Naive B cell (primary cell): ENCODE measurements around the gene RASSF5. TPM values are rescaled to one million over a fixed set of nuclear protein-coding genes. Genes with fewer than 3 reads are reported as not detected.

Experiments
- ATAC-seq, 2 donors: fragments of 150-1000 bp; cut with Tn5 transposase; 2 replicates each; pipeline ENCODE4 v1.10.0; 2021; ENCODE audit warnings: low read depth in 2 of 2, mild to moderate bottlenecking in 2 of 2, moderate library complexity in 2 of 2
- DNase-seq: peaks from one replicate; pipeline ENCODE4 v3.0.0; 2022
- H3K27ac Mint-ChIP-seq, 6 donors: one replicate each; pipeline ENCODE4 v1.8.0; 2020 to 2022; ENCODE audit warnings: mild to moderate bottlenecking in 6 of 6, mixed read lengths in 6 of 6, moderate library complexity in 5 of 6, inconsistent platforms in 2 of 6
- H3K27me3 Mint-ChIP-seq, 3 donors: one replicate each; pipeline ENCODE4 v1.8.0; 2021 to 2022; ENCODE audit warnings: mixed read lengths in 3 of 3, mild to moderate bottlenecking in 1 of 3
- H3K36me3 Mint-ChIP-seq, 2 donors: one replicate each; pipeline ENCODE4 v1.8.0; 2020 to 2022; ENCODE audit warnings: mixed read lengths in 2 of 2, inconsistent platforms in 1 of 2, mild to moderate bottlenecking in 1 of 2
- H3K4me1 Mint-ChIP-seq, 3 donors: one replicate each; pipeline ENCODE4 v1.8.0; 2020 to 2022; ENCODE audit warnings: mixed read lengths in 3 of 3, inconsistent platforms in 1 of 3, mild to moderate bottlenecking in 1 of 3, moderate library complexity in 1 of 3
- H3K4me3 Mint-ChIP-seq, 8 donors: one replicate each; pipeline ENCODE4 v1.8.0; 2020 to 2022; ENCODE audit warnings: mild to moderate bottlenecking in 8 of 8, mixed read lengths in 8 of 8, moderate library complexity in 8 of 8, inconsistent platforms in 2 of 8
- H3K9me3 Mint-ChIP-seq, 7 donors: one replicate each; pipeline ENCODE4 v1.8.0; 2020 to 2022; ENCODE audit warnings: mixed read lengths in 7 of 7, mild to moderate bottlenecking in 5 of 7, inconsistent platforms in 2 of 7, moderate library complexity in 1 of 7
- polyA plus RNA-seq, 6 donors: library from polyadenylated mRNA; unstranded; fragments of 300-500 nt; fragmentation: Illumina TruSeq; gene quantifications; one replicate each; pipeline ENCODE4 v1.2.3, GENCODE V29; 2021; ENCODE audit warnings: low read depth in 6 of 6

RASSF5 gene
- polyA plus RNA-seq, 6 donors from 2014 or later, result 116 to 166 (median 146) TPM

DNA sequence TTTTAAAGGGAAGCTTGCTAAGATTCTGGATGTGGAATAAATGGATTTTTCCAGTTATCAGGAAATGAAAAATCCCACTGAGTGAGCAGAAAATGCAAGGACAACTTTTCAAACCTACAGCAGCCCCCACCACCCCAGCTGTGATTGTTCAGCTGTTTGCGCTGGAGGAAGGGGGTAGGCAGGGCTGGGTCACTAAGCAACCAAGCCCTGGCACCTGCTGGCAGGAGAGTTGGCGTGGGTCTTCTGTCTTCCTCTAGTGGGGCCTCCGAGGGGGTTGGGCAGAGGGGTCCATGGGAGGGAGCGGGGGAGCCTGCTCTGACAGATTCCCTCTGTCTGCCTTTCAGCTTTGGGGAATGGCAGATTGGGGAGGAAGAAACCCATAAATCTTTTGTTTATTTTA lies 59.7 kb downstream of the RASSF5 start:
- ATAC-seq (no peak), DNase-seq (no peak)
- Mint-ChIP-seq H3K4me3 (peak overlapping the region in 3 of 8 donors; percentile 8 to 44 (median 15)), H3K4me1 (peaks cover 70 to 94% (median 93%) of the 10 kb centered on the region in 3 donors), H3K27me3 (no peaks in the 10 kb centered on the region), H3K36me3 (peaks cover 15 to 18% of the 10 kb centered on the region in 2 donors), H3K9me3 (no peaks in the 10 kb centered on the region), H3K27ac (peak overlapping the region in 3 of 6 donors; percentile 87 to 98 (median 87))

DNA sequence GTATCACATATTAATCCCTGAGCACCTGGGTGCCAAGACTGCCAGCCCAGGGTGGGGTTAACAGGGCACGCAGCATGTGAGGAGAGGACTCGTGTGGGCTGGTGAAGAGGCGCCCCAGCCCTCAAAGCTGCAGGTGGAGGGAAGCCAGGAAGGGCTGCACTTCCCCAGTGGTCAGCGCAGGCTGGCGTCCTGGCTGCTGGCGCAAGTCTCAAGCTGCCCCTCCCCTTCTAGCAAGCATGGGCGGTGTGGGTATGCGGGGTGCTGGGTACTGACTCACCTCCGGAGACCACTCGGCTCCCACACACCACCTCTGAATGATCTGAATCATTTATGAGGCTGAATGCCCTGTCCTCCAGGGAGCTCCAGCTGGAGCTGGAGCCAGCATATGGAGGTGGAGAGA lies 60.9 kb downstream of the RASSF5 start:
- no peak for ATAC-seq
- no peaks in the 10 kb centered on the region for H3K27me3 Mint-ChIP-seq
- H3K36me3 Mint-ChIP-seq, result peaks cover 14 to 25% of the 10 kb centered on the region in 2 donors

DNA sequence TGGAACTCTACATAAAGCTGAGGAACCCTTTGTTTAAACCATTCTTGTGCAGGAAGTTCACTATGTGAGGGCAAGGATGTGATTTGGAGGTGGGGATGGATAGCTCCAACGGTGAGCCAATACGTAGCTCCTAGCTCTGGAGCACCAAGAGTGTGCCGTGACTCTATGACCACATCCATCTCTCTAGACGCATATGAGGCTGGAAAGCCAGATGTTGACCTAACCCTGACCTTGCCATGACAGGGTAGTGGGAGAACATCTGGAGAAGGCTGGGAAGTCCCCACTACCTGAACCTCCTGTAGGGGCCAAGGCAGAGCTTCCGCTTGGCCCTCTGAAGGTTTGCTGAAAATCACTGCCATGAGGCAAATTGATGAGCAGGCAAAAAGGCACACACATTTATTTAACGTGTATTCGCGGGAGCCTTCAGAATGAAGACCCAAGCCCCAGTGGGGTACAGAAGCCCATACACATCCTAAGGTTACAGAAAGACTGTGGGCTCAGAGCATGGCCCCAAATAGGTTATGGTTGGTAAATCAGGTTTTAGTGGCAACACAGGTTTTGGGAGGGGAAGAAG lies 61.5 kb downstream of the RASSF5 start:
- Mint-ChIP-seq H3K4me3 (peak overlapping the region in 1 of 8 donors; percentile 66), H3K27me3 (no peaks in the 10 kb centered on the region), H3K4me1 (peaks cover 64 to 94% (median 93%) of the 10 kb centered on the region in 3 donors), H3K9me3 (no peaks in the 10 kb centered on the region), H3K36me3 (peaks cover 14 to 27% of the 10 kb centered on the region in 2 donors), H3K27ac (peak overlapping the region in 5 of 6 donors; percentile 42 to 98 (median 62))
- no peak for ATAC-seq
- DNase-seq, result no peak

More for the DNA sequence above, 60.9 kb downstream of the RASSF5 start:
- Mint-ChIP-seq H3K9me3 (no peaks in the 10 kb centered on the region), H3K4me1 (peaks cover 64 to 94% (median 93%) of the 10 kb centered on the region in 3 donors), H3K4me3 (peak overlapping the region in 1 of 8 donors; percentile 54), H3K27ac (peak overlapping the region in 4 of 6 donors; percentile 42 to 98 (median 86))
- no peak for DNase-seq

DNA sequence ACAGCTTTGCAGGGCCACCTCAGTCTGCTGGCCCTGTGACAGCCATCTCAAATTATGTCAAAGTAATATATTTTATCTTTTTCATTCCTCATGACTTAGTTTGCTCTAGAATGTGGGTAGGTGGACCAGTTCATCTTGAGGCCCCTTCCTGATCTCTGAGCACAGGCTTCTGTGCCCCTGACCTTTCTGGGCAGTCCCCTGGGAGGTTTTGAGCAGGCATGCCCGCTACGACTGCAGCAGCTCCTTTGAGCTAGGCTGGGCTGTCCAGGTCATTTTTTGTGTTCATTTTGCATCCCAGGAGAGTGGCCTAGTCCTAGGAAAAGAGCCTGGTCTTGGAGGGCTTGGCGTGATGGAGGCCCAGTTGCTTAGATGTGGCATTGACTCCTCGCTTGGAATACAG lies 62.2 kb downstream of the RASSF5 start:
- no peaks in the 10 kb centered on the region for H3K9me3 Mint-ChIP-seq
- peaks cover 63 to 94% (median 93%) of the 10 kb centered on the region in 3 donors for H3K4me1 Mint-ChIP-seq
- peaks cover 9 to 20% of the 10 kb centered on the region in 2 donors for H3K36me3 Mint-ChIP-seq
- ATAC-seq (no peak), DNase-seq (no peak)
- H3K4me3 Mint-ChIP-seq, result peak overlapping the region in 1 of 8 donors; percentile 3
- H3K27ac Mint-ChIP-seq, result peak overlapping the region in 1 of 6 donors; percentile 62
- no peaks in the 10 kb centered on the region for H3K27me3 Mint-ChIP-seq

DNA sequence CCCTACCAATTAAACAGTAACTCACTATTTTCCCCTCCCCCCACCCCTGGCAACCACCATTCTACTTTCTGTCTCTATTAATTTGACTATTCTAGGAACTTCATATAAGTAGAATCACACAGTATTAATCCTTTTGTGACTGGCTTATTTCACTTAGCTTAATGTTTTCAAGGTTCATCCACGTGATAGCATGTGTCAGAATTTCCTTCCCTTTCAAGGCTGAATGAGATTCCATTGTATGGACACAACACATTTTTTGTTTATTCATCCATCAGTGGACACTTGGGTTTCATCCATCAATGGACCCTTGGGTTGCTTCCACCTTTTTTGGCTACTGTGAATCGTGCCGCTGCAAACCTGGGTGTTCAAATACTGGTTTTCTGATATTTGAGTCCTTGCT lies 63.2 kb downstream of the RASSF5 start:
- DNase-seq, result no peak
- no peak overlapping the region for H3K4me3 Mint-ChIP-seq
- H3K9me3 Mint-ChIP-seq, result no peaks in the 10 kb centered on the region
- H3K27ac Mint-ChIP-seq, result peak overlapping the region in 4 of 6 donors; percentile 27 to 78 (median 63)
- H3K4me1 Mint-ChIP-seq, result peaks cover 60 to 93% (median 93%) of the 10 kb centered on the region in 3 donors
- H3K27me3 Mint-ChIP-seq, result no peaks in the 10 kb centered on the region
- no peak for ATAC-seq
- H3K36me3 Mint-ChIP-seq, result peaks cover 9 to 10% of the 10 kb centered on the region in 2 donors

DNA sequence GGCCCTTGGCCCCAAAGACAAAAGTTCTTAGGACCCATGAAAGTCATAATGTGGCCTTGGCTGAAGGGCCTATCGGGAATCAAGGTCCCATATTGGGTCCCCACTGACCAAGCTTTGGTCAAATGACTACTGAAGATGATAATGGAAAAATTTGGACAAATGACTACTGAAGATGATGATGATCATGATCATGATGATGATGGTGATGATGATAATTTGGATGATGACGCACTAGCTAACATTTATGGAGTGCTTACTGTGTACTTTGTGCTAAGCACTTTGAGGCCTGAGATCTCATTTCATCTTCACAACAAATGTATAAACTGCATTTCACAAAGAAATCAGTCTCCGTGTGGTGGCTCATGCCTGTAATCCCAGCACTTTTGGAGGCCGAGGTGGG lies 65.5 kb downstream of the RASSF5 start:
- Mint-ChIP-seq H3K4me3 (no peak overlapping the region), H3K36me3 (peaks cover 4 to 10% of the 10 kb centered on the region in 2 donors), H3K27me3 (no peaks in the 10 kb centered on the region), H3K27ac (peak overlapping the region in 5 of 6 donors; percentile 50 to 98 (median 91)), H3K9me3 (no peaks in the 10 kb centered on the region), H3K4me1 (peaks cover 64 to 93% (median 93%) of the 10 kb centered on the region in 3 donors)
- DNase-seq (no peak), ATAC-seq (no peak)

DNA sequence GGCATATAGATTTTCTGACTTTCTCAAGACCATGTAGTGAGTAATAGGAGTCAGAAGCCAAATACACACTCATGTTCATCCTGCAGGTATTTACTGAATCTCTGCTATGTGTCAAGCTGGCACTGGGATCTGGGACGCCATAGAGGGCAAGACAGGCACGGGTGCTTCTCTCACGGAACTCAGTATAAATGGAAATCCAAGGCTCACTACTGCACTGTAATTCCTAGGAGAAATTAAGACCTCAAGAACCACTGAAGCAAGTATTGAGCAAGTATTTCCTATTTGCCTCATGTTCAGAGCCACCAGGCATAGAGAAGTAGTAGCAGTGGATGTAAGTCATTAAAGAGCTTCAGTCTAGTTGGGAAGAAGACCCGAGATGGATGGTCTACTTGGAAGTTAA lies 66.0 kb downstream of the RASSF5 start:
- ATAC-seq, result no peak
- Mint-ChIP-seq H3K36me3 (peaks cover 4 to 10% of the 10 kb centered on the region in 2 donors), H3K4me3 (peak overlapping the region in 4 of 8 donors; percentile 3 to 51 (median 30)), H3K9me3 (no peaks in the 10 kb centered on the region), H3K4me1 (peaks cover 65 to 95% (median 93%) of the 10 kb centered on the region in 3 donors), H3K27ac (peak overlapping the region; percentile 50 to 98 (median 92)), H3K27me3 (no peaks in the 10 kb centered on the region)
- no peak for DNase-seq

DNA sequence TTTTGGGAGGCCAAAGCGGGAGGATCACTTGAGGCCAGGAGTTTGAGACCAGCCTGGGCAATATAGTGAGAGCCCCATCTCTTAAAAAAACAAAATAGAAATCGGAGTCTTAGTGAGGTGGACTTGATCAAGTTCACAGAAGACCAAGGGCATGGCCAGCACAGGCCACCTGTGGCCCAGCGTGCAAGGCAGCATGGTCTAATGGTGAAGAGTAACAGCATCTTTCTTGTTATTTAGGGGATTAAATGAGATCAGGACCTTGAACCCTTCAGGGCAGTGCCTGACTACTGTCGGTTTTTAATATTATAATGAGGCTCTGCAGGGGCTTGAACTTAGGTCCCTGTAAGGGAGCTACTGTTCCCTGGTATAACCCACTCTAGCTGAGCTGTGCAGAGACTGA lies 66.4 kb downstream of the RASSF5 start:
- Mint-ChIP-seq H3K4me1 (peaks cover 65 to 96% (median 93%) of the 10 kb centered on the region in 3 donors), H3K36me3 (peaks cover 4 to 10% of the 10 kb centered on the region in 2 donors)

DNA sequence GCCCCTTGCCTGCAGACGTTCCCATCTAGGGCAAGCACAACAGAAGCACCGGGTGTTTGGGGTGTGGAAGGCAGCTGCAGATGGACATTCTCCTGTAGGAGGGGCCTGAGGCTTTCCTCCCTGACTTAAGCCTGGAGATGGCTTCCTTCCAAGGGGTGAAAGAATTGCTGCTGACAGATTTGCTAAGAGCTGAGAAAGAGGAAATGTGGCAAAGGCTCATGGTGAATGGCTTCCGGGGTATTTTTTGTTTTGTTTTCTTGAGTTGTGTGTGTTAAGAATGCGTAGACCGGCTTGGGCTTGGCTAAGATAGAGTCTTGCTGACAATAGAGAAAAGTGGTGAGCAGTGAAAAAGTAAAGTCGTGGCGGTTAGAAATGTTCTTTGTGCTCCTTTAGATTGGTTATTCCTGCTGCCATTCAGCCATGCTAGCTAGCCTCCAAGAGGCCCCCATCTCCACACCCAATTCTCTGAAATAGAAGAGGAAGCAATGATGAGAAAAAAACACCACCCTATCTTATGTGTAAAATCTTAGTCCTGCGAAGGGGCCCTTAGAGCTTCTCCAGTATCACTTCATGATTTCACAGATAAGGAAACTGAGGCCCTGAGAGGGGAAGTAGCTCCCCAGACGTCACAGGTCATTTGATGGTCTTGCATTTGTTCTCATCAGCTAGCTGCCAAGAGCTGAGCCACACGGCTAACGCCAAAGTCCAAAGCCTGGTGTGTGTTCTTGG lies 68.0 kb downstream of the RASSF5 start:
- Mint-ChIP-seq H3K36me3 (peaks cover 4 to 10% of the 10 kb centered on the region in 2 donors), H3K27ac (peak overlapping the region; percentile 88 to 100 (median 98)), H3K9me3 (no peaks in the 10 kb centered on the region), H3K27me3 (no peaks in the 10 kb centered on the region), H3K4me1 (peaks cover 75 to 96% (median 94%) of the 10 kb centered on the region in 3 donors), H3K4me3 (peak overlapping the region; percentile 50 to 91 (median 80))
- ATAC-seq (peak; percentile 62 to 63), DNase-seq (peak; percentile 79)

More for the DNA sequence above, 66.4 kb downstream of the RASSF5 start:
- no peak for ATAC-seq
- DNase-seq, result no peak
- Mint-ChIP-seq H3K4me3 (peak overlapping the region in 3 of 8 donors; percentile 3 to 72 (median 26)), H3K27me3 (no peaks in the 10 kb centered on the region), H3K27ac (peak overlapping the region; percentile 50 to 100 (median 94)), H3K9me3 (no peaks in the 10 kb centered on the region)

DNA sequence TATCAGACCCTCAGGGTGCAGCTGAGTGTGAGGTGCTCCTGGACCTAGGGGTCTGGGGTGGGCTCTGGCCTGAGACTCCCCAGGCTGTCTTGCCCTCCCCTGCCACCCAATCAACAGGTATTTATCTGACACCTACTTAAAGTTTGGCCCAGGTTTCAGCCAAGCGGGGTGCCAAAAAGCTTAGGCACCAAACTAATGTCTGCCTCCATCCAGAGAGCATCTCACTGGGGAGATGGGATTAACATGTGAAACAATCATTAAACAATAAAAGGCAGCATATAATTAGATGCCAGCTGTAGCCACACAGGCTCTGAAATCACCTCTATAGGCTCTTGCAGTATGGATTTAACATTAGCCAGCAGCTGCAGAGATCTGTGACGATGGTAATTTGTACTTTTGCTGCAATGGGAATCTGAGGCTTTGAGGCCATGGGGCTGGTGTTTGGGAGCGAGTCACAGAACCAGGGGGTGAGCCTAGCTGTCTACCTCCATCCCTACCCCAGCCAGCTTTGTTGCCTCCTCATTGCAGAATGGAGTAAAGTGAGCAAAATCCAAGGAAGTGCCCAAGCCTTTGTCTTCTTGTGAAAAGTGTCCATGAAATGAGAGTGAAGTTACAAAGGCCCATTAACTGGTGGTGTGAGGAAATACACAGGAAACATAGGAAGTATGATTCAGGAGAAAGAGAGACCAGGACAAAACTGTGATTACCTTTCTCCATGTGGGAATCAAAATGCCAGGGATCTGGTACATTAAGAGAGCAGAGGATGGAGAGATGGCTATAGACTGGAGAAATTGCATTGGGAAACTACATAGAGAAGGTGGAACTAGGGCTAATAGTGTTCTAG lies 68.8 kb downstream of the RASSF5 start:
- H3K36me3 Mint-ChIP-seq, result peaks cover 4 to 14% of the 10 kb centered on the region in 2 donors
- ATAC-seq (no peak), DNase-seq (no peak)
- H3K27ac Mint-ChIP-seq, result peak overlapping the region; percentile 88 to 100 (median 98)
- H3K9me3 Mint-ChIP-seq, result no peaks in the 10 kb centered on the region
- H3K4me1 Mint-ChIP-seq, result peaks cover 79 to 100% (median 94%) of the 10 kb centered on the region in 3 donors
- peak overlapping the region; percentile 50 to 91 (median 80) for H3K4me3 Mint-ChIP-seq
- H3K27me3 Mint-ChIP-seq, result no peaks in the 10 kb centered on the region

DNA sequence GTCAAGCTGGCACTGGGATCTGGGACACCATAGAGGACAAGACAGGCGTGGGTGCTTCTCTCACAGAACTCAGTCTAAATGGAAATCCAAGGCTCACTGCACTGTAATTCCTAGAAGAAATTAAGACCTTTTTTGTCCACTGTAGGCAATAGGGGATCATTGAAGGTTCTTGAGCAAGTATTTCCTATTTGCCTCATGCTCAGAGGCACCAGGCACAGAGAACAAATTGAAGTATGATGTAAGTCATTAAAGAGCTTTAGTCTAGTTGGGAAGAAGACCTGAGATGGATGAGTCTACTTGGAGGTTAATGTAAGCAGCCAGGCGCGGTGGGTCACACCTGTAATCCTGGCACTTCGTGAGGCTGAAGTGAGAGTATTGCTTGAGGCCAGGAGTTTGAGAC lies 70.3 kb downstream of the RASSF5 start:
- DNase-seq (no peak), ATAC-seq (no peak)
- Mint-ChIP-seq H3K4me1 (peaks cover 83 to 100% (median 96%) of the 10 kb centered on the region in 3 donors), H3K36me3 (peaks cover 4 to 16% of the 10 kb centered on the region in 2 donors), H3K4me3 (peak overlapping the region in 4 of 8 donors; percentile 6 to 76 (median 15)), H3K27me3 (no peaks in the 10 kb centered on the region), H3K27ac (peak overlapping the region; percentile 93 to 100 (median 98)), H3K9me3 (no peaks in the 10 kb centered on the region)

DNA sequence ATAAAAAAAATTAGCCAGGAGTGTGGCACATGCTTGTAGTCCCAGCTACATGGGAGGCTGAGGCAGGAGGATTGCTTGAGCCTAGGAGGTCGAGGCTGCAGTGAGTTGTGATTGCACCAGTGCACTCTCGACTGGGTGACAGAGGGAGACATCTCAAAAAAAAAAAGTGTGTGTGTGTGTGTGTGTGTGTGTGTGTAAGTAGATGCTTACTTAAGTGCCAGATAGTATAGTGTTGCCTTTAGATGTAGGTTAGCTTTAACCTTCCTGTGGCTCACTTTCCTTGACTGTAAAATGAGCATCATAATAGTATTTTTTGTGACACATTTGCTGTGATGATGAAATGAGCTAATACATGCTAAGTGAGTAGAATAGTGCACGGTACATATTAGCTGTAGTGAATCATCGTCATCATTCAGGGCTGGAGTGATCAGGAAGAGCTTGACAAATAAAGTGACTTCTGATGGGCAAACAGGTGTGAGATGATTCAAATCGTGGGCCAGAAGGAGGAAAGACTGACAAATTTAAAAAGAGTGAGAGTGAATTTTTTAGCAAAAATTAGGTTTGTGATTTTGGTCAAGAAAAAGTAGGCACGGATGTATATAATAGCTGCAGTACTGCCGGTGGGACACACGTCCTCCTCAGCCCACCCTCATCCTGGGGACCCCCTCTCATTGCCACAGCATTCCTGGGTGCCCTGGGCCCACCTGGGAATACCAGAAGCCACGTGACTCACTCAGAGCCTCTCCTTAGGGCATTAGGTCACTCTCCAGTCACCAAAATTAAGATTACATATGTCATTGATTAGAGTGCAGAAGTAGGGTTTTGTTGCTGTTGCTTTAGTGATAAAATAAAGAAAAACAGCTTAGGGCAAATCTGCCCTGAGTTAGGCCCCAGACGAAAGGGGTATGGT lies 71.0 kb downstream of the RASSF5 start:
- Mint-ChIP-seq H3K4me1 (peaks cover 79 to 100% (median 95%) of the 10 kb centered on the region in 3 donors), H3K9me3 (no peaks in the 10 kb centered on the region), H3K27ac (peak overlapping the region; percentile 97 to 100 (median 98)), H3K27me3 (no peaks in the 10 kb centered on the region), H3K4me3 (peak overlapping the region in 4 of 8 donors; percentile 32 to 92 (median 77)), H3K36me3 (peaks cover 5 to 12% of the 10 kb centered on the region in 2 donors)
- ATAC-seq (no peak), DNase-seq (no peak)
